Stomach smooth muscle (tissue), 2 donors: ENCODE results near the gene HYPK.
A peak's percentile ranks its signal among the peaks of the same experiment; 100 is the strongest.
"Not testable (repeated sequence)": the region's sequence is repeated elsewhere in the genome, so short reads cannot be mapped to it uniquely, and the experiment has no call there.

Experiments used
- H3K27ac ChIP-seq: one replicate; pipeline ENCODE4 v1.7.0; 2013; ENCODE audit warnings: mild to moderate bottlenecking, low read length, inconsistent platforms
- H3K27me3 ChIP-seq, 2 donors: one replicate each; pipeline ENCODE4 v1.7.0; 2013; ENCODE audit warnings: low read length in 2 of 2; ENCODE audit not compliant: insufficient read depth in 2 of 2, control insufficient read depth in 1 of 2
- H3K36me3 ChIP-seq, 2 donors: one replicate each; pipeline ENCODE4 v1.7.0; 2013; ENCODE audit warnings: low read length in 2 of 2; ENCODE audit not compliant: control insufficient read depth in 2 of 2, insufficient read depth in 2 of 2
- H3K4me1 ChIP-seq: one replicate; pipeline ENCODE4 v1.7.0; 2013; ENCODE audit warnings: low read length; ENCODE audit not compliant: control insufficient read depth, insufficient read depth
- H3K4me3 ChIP-seq, 2 donors: one replicate each; pipeline ENCODE4 v1.7.0; 2013; ENCODE audit warnings: low read length in 2 of 2
- H3K9ac ChIP-seq, 2 donors: one replicate each; pipeline ENCODE4 v1.7.0; 2013; ENCODE audit warnings: low read length in 2 of 2, mild to moderate bottlenecking in 1 of 2
- H3K9me3 ChIP-seq, 2 donors: one replicate each; pipeline ENCODE4 v1.7.0; 2013; ENCODE audit warnings: low read length in 2 of 2; ENCODE audit not compliant: control insufficient read depth in 2 of 2
- donor health status: healthy.
- donor health status: Pancreatic carcinoma.

HYPK gene

DNA sequence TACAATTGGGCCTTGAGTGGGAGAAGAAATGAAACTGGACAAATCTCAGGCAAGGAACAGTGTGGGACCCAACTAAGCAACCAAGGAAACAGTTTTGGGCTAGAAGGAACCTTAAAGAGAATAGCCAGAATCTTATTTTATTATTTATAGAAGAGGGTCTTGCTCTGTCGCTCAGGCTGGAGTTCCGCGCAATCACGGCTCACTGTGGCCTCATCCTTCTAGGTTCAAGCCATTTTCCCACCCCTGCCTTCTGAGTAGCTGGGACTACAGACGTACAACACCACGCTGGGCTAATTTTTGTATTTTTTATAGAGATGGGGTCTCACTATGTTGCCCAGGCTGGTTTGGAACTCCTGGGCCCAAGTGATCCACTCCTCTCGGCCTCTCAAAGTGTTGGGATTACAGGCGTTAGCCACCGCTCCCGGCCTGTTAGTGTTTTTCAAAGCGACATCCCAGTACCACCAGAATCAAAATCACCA, 25.7 kb downstream of the HYPK start:
- H3K36me3 ChIP-seq = no peaks in the 10 kb centered on the region
- H3K27ac ChIP-seq = no peak overlapping the region
- peak overlapping the region in 1 of 2 donors; percentile 66 for H3K9ac ChIP-seq
- no peaks in the 10 kb centered on the region for H3K9me3 ChIP-seq
- H3K4me3 ChIP-seq = peak overlapping the region in 1 of 2 donors; percentile 80
- H3K4me1 ChIP-seq = peaks cover 15% of the 10 kb centered on the region
- no peaks in the 10 kb centered on the region for H3K27me3 ChIP-seq

DNA sequence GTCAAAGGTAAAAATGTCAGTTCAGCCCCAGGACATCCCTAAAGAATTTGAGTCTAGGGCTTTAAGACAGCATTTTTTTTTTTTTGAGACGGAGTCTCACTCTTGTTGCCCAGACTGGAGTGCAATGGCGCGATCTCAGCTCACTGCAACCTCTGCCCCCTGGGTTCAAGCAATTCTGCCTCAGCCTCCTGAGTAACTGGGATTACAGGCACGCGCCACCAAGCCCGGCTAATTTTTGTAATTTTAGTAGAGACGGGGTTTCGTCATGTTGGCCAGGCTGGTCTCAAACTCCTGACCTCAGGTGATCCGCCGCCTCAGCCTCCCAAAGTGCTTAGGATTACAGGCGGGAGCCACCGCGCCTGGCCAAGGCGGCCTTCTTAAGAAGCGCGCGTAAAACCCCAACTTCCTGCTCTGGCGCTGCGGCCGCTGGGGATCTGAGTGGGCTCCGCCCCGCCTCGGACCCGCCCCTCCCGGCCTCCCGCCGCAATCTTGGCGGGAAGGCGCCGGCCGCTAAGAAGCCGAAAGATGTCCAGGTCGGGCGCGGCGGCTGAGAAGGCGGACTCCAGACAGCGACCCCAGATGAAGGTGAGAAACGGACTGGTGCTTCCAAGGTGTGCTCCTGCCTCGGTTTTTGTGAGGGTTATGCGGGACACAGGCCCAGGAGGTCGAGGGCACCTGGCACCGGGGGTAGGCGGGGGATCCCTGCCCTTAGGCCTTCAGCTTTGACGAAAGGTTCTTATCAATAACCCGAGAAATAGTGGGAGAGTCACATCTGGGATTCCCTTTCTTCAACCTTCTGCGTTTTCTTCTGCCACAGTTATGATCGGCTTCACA, 26.3 kb downstream of the HYPK start, which contains the start of gene WDR76:
TSS of gene WDR76 (plus strand) at position 495 of the 834 bp plus-strand sequence. CDS start at position 526, 31 bp downstream.
- Histone ChIP-seq H3K27ac (peak within 1 kb of the TSS; percentile 13), H3K36me3 (no peaks in the 10 kb centered on the region), H3K4me3 (peak within 1 kb of the TSS; percentile 62 to 80), H3K27me3 (no peaks in the 10 kb centered on the region), H3K4me1 (peaks cover 15% of the 10 kb centered on the region), H3K9me3 (no peaks in the 10 kb centered on the region), H3K9ac (peak within 1 kb of the TSS; percentile 37 to 66)

DNA sequence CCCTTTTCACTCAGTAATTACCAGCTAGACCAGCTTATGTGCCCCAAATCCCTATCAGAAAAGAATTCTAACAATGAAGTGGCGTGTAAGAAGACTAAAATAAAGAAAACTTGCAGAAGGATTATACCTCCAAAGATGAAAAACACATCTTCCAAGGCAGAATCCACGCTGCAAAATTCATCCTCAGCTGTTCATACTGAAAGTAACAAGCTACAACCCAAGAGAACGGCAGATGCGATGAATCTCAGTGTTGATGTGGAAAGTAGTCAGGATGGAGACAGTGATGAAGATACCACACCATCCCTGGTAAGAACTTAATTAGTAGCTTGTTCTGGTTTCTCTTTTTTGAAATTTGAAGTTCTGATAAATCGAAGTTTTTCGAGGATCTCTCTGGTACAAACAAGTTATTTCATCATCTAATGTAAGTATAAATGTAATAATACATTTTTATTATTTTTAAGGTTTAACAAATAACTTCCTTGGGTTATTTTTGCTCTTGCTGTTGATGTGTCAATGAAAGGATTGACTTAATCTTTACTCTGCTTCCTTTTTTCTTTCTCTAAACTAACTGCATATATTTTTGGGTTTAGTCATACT, 27.8 kb downstream of the HYPK start:
- H3K27ac ChIP-seq = no peak overlapping the region
- no peak overlapping the region for H3K4me3 ChIP-seq
- H3K9ac ChIP-seq = peak overlapping the region in 1 of 2 donors; percentile 0
- no peaks in the 10 kb centered on the region for H3K27me3 ChIP-seq
- no peaks in the 10 kb centered on the region for H3K9me3 ChIP-seq
- peaks cover 12% of the 10 kb centered on the region for H3K4me1 ChIP-seq
- H3K36me3 ChIP-seq = no peaks in the 10 kb centered on the region

DNA sequence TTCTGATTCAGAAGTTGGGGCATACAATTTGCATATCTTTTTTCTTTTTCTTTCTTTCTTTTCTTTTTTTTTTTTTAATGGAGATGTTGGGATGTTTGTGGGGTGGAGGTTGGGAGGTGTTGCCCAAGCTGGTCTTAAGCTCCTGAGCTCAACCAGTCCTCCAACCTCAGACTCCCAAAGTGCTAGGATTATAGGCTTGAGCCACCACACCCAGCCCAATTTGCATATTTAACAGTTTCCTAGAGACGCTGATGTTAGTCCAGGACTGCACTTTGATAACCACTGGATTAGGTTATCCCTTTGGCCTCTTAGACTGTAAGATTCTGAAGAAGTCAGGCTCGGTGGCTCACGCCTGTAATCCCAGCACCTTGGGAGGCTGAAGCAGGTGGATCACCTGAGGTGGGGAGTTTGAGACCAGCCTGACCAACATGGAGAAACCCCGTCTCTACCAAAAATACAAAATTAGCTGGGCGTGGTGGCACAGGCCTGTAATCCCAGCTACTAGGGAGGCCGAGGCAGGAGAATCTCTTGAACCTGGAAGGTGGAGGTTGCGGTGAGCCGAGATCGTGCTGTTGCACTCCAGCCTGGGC, 29.6 kb downstream of the HYPK start:
- not testable (repeated sequence) for H3K27me3 ChIP-seq, H3K27ac ChIP-seq, H3K4me1 ChIP-seq, H3K36me3 ChIP-seq, H3K9ac ChIP-seq, H3K9me3 ChIP-seq, H3K4me3 ChIP-seq

DNA sequence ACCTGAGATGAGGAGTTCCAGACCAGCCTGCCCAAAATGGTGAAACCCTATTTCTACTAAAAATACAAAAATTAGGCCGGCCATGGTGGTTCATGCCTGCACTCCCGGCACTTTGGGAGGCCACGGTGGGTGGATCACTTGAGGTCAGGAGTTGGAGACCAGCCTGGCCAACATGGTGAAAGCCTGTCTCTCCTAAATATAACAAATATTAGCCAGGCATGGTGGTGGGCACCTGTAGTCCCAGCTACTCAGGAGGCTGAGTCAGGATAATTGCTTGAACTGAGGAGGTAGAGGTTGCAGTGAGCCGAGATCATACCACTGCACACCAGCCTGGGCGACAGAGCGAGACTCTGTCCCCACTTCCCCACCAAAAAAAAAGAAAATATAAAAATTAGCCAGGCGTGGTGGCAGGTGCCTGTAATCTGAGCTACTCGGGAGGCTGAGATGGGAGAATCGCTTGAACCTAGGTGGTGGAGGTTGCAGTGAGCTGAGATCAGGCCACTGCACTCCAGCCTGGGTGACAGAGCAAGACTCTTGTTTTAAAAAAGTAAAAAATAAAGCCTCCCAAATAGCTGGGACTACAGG, 30.4 kb downstream of the HYPK start:
- not testable (repeated sequence) for H3K4me1 ChIP-seq, H3K27ac ChIP-seq, H3K9me3 ChIP-seq, H3K9ac ChIP-seq, H3K4me3 ChIP-seq, H3K27me3 ChIP-seq, H3K36me3 ChIP-seq

DNA sequence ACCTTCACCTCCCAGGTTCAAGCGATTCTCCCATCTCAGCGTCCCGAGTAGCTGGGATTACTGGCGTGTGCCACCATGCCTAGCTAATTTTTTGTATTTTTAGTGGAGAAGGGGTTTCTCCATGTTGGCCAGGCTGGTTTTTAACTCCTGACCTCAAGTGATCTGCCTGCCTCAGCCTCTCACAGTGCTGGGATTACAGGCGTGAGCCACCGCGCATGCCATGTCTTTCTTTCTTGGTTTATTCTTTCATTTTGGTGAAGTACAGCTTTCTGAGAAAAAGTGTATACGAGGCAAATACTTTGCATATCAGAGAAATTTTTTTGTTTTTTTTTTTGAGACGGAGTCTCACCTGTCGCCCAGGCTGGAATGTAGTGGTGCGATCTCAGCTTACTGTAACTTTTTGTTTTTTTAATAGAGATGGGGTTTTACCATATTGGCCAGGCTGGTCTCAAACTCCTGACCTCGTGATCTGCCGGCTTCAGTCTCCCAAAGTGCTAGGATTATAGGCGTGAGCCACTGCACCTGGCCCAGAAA, 31.2 kb downstream of the HYPK start:
- not testable (repeated sequence) for H3K9ac ChIP-seq, H3K27me3 ChIP-seq, H3K9me3 ChIP-seq, H3K4me1 ChIP-seq, H3K27ac ChIP-seq, H3K4me3 ChIP-seq, H3K36me3 ChIP-seq

DNA sequence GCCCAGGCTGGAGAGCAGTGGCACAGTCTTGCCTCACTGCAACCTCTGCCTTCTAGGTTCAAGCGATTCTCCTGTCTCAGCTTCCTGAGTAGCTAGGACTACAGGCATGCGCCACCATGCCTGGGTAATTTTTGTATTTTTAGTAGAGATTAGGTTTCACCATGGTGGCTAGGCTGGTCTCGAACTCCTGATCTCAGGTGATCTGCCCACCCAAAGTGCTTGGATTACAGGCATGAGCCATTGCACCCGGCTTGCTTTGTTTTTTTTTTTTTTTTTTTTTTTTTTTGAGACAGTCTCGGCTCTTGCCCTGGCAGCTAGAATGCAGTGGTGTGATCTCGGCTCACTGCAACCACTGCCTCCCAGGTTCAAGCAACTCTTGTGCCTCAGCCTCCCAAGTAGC, 32.1 kb downstream of the HYPK start:
- not testable (repeated sequence) for H3K27ac ChIP-seq, H3K9ac ChIP-seq, H3K27me3 ChIP-seq, H3K36me3 ChIP-seq, H3K4me1 ChIP-seq, H3K4me3 ChIP-seq, H3K9me3 ChIP-seq

DNA sequence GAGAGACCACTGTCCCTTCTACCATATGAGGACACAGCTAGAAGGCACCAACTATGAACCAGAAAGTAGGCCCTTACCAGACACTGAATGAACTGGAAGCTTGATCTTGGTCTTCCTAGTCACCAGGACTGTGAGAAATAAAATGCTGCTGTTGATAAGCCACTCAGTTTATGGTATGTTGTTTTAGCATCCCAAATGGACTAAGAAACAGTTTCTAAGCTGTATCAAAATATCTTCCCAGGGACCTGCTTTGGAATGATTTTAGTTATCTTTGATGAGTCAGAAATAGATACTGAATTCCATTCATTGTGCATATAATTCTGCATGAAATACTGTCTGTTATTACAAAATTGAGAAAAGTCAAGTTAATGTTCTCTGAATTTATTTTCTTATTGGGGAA, 45.0 kb downstream of the HYPK start:
- Histone ChIP-seq H3K9ac (no peak overlapping the region), H3K36me3 (peaks cover 0 to 7% of the 10 kb centered on the region in 2 donors), H3K9me3 (no peaks in the 10 kb centered on the region), H3K4me3 (no peak overlapping the region), H3K27ac (no peak overlapping the region), H3K27me3 (no peaks in the 10 kb centered on the region), H3K4me1 (no peaks in the 10 kb centered on the region)

DNA sequence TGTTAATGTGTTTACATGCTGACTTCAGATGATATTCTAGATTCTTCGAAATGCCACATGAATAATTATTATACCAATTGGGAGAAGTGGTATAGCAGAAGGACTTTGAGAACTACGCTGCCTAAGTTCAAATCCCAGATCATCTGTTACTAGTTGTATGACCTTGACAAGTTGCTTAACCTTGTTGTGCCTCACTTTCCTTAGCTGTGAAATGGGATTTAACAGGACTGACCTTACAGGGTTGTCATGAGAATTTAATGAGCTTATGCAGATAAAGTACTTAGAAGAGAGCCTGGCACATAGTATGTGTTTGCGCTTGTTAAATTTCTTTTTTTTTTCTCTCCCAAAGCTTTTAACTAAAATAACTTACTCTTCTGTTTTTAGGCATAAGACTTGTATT, 50.9 kb downstream of the HYPK start:
- Histone ChIP-seq H3K9me3 (no peaks in the 10 kb centered on the region), H3K36me3 (peaks cover 5 to 6% of the 10 kb centered on the region in 2 donors), H3K27ac (no peak overlapping the region), H3K27me3 (no peaks in the 10 kb centered on the region), H3K4me1 (no peaks in the 10 kb centered on the region), H3K4me3 (no peak overlapping the region), H3K9ac (no peak overlapping the region)

DNA sequence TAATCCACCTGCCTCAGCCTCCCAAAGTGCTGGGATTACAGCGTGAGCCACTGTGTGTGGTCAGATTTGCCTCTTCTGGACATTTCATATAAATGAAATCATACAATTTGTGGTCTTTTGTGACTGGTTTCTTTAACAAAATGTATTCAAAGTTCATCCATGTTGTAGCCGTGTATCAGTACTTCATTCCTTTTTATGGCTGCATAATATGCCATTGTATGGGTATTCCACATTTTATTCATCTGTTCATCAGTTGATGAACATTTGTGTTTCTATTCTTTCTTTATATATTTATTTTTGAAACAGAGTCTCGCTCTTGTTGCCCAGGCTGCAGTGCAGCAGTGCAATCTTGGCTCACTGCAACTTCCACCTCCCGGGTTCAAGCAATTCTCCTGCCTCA, 52.2 kb downstream of the HYPK start:
- H3K36me3 ChIP-seq = peaks cover 5 to 6% of the 10 kb centered on the region in 2 donors
- H3K27me3 ChIP-seq = no peaks in the 10 kb centered on the region
- no peak overlapping the region for H3K27ac ChIP-seq
- H3K9me3 ChIP-seq = no peaks in the 10 kb centered on the region
- H3K4me3 ChIP-seq = no peak overlapping the region
- no peaks in the 10 kb centered on the region for H3K4me1 ChIP-seq
- H3K9ac ChIP-seq = no peak overlapping the region
